ENCODE results near the gene SENP5. TPM values are rescaled to one million over a fixed set of nuclear protein-coding genes. Genes with fewer than 3 reads are reported as not detected.
A peak's percentile ranks its signal among the peaks of the same experiment; 100 is the strongest.

SENP5 gene
- polyA plus RNA-seq, 1 experiment = 18.3 TPM

GRCh38 chr3:196969134-196969659, 101.5 kb downstream of the SENP5 start:
- ChIA-PET POLR2A (interaction anchor here (1.8 kb wide), 1 partner anchor 27 kb away, joined by 4 read pairs; the partner anchor contains the start of gene NCBP2), CTCF (interaction anchor here (0.6 to 1.1 kb wide), 3 partner anchors 14 to 336 kb away, joined by 3 to 4 read pairs (median 4); no protein-coding TSS in a partner anchor)
- no peak for DNase-seq (ENCODE audit: low read depth, low spot score)
- H3K27ac ChIP-seq (ENCODE audit: low read depth, low read length) = no peak overlapping the region
- no peak for TF ChIP-seq CTCF (IDR thresholded peaks at IDR 0.05; ENCODE audit: low read depth, low read length)
- H3K4me3 ChIP-seq (ENCODE audit: low read depth, low read length) = peak overlapping the region; percentile 58
- H3K9me3 ChIP-seq (ENCODE audit: control insufficient read depth, insufficient read depth, low read length) = peaks cover 3% of the 10 kb centered on the region
- H3K27me3 ChIP-seq (ENCODE audit: control insufficient read depth, insufficient read depth, low read length) = peaks cover 43% of the 10 kb centered on the region

GRCh38 chr3:196969660-196970546, 102.2 kb downstream of the SENP5 start:
- Histone ChIP-seq H3K27me3 (ENCODE audit: control insufficient read depth, insufficient read depth, low read length) (peaks cover 39% of the 10 kb centered on the region), H3K9me3 (ENCODE audit: control insufficient read depth, insufficient read depth, low read length) (peaks cover 3% of the 10 kb centered on the region), H3K4me3 (ENCODE audit: low read depth, low read length) (peak overlapping the region; percentile 58), H3K27ac (ENCODE audit: low read depth, low read length) (no peak overlapping the region)
- no peak; the same call in 1 of the 2 replicates for TF ChIP-seq CTCF (IDR thresholded peaks at IDR 0.05; ENCODE audit: low read depth, low read length)
- no peak for DNase-seq (ENCODE audit: low read depth, low spot score)
- CTCF ChIA-PET = interaction anchor here (0.6 to 1.7 kb wide), 6 partner anchors 15 to 336 kb away, joined by 3 to 5 read pairs (median 4); partner anchors contain the start of gene SENP5
- POLR2A ChIA-PET = interaction anchor here (1.8 kb wide), 1 partner anchor 28 kb away, joined by 4 read pairs; the partner anchor contains the start of gene NCBP2

GRCh38 chr3:196970547-196971093, 102.9 kb downstream of the SENP5 start:
- ChIA-PET CTCF (interaction anchor here (0.6 to 1.7 kb wide), 5 partner anchors 20 to 361 kb away, joined by 3 to 5 read pairs (median 3); partner anchors contain the start of gene SENP5), POLR2A (no interaction called here)
- Histone ChIP-seq H3K9me3 (ENCODE audit: control insufficient read depth, insufficient read depth, low read length) (peaks cover 3% of the 10 kb centered on the region), H3K27me3 (ENCODE audit: control insufficient read depth, insufficient read depth, low read length) (peaks cover 32% of the 10 kb centered on the region), H3K27ac (ENCODE audit: low read depth, low read length) (no peak overlapping the region), H3K4me3 (ENCODE audit: low read depth, low read length) (no peak overlapping the region)
- TF ChIP-seq CTCF (IDR thresholded peaks at IDR 0.05; ENCODE audit: low read depth, low read length) = no peak
- no peak for DNase-seq (ENCODE audit: low read depth, low spot score)

GRCh38 chr3:196971094-196971698, 103.5 kb downstream of the SENP5 start:
- POLR2A ChIA-PET = no interaction called here
- no peak for TF ChIP-seq CTCF (IDR thresholded peaks at IDR 0.05; ENCODE audit: low read depth, low read length)
- H3K4me3 ChIP-seq (ENCODE audit: low read depth, low read length) = no peak overlapping the region
- no peak for DNase-seq (ENCODE audit: low read depth, low spot score)
- peaks cover 3% of the 10 kb centered on the region for H3K9me3 ChIP-seq (ENCODE audit: control insufficient read depth, insufficient read depth, low read length)
- CTCF ChIA-PET = interaction anchor here (0.7 to 1.7 kb wide), 4 partner anchors 103 to 362 kb away, joined by 3 to 6 read pairs (median 4); partner anchors contain the start of gene SENP5
- peaks cover 26% of the 10 kb centered on the region for H3K27me3 ChIP-seq (ENCODE audit: control insufficient read depth, insufficient read depth, low read length)
- no peak overlapping the region for H3K27ac ChIP-seq (ENCODE audit: low read depth, low read length)

Measured in AG04450 (cell line).